Measurements from ENCODE around the gene TXN. TPM values are rescaled to one million over a fixed set of nuclear protein-coding genes. Genes with fewer than 3 reads are reported as not detected.

Gene TXN
- total and polyA plus RNA-seq, 2 of the 4 experiments (the other 2 are of a cell fraction), result 277 to 578 TPM

- Histone ChIP-seq H4K20me1 (ENCODE audit: insufficient read depth, low read length) (no peaks in the 10 kb centered on the region), H2AK5ac (ENCODE audit: low read depth, low read length) (no peak overlapping the region), H3K4ac (ENCODE audit: low read depth, low read length) (no peak overlapping the region), H2BK5ac (ENCODE audit: low read depth, low read length, poor library complexity, severe bottlenecking) (no peak overlapping the region), H2AFZ (replicated peaks; ENCODE audit: low read length, poor library complexity) (no peak overlapping the region), H4K5ac (ENCODE audit: low read depth, low read length) (no peak overlapping the region), H2BK15ac (ENCODE audit: low read depth, low read length) (no peak overlapping the region), H3K4me3 (ENCODE audit: insufficient read depth, low read depth, low read length) (no peak overlapping the region), H3K14ac (replicated peaks; ENCODE audit: low read depth, low read length) (no peak overlapping the region), H3K4me2 (ENCODE audit: low read depth, low read length) (no peak overlapping the region), H3K56ac (ENCODE audit: extremely low read depth, insufficient read depth, low read length) (no peak overlapping the region), H3K9ac (ENCODE audit: low read depth, low read length) (no peak overlapping the region), H3K27ac (ENCODE audit: insufficient read depth, low read length) (no peak overlapping the region), H2BK120ac (ENCODE audit: low read depth, low read length) (no peak overlapping the region), H4K8ac (ENCODE audit: low read depth in 2 of 2, low read length in 2 of 2) (no peak overlapping the region), H3K36me3 (ENCODE audit: control insufficient read depth, insufficient read depth, low read length) (no peaks in the 10 kb centered on the region), H2BK20ac (ENCODE audit: low read depth, low read length) (no peak overlapping the region), H3K4me1 (ENCODE audit: control insufficient read depth, insufficient read depth, low read length) (no peaks in the 10 kb centered on the region), H2AK9ac (replicated peaks; ENCODE audit: low read depth, low read length, poor library complexity) (no peak overlapping the region), H3K9me3 (ENCODE audit: control insufficient read depth, insufficient read depth, low read length) (no peaks in the 10 kb centered on the region), H3K27me3 (ENCODE audit: control insufficient read depth, insufficient read depth, low read length) (peaks cover 8% of the 10 kb centered on the region; the same call in 1 of the 2 replicates), H3K18ac (ENCODE audit: low read depth, low read length) (no peak overlapping the region), H3K23ac (ENCODE audit: low read depth, low read length) (no peak overlapping the region), H4K91ac (ENCODE audit: insufficient read depth, low read depth, low read length) (no peak overlapping the region), H3K9me1 (ENCODE audit: insufficient read depth, low read length) (no peaks in the 10 kb centered on the region), H3K79me1 (ENCODE audit: low read depth in 1 of 2, low read length in 2 of 2) (no peaks in the 10 kb centered on the region)
- POLR2A ChIA-PET (ENCODE audit: unreplicated experiment), result no interaction called here
- dilution Hi-C loops (cut with HindIII; ENCODE audit: low sequenced_read_pairs, unreplicated experiment), result no loop called here
- TF ChIP-seq MAZ (IDR thresholded peaks at IDR 0.05; ENCODE audit: borderline replicate concordance, low read depth, low read length) (no peak), RAD21 (IDR thresholded peaks at IDR 0.05; ENCODE audit: low read length) (no peak), MXI1 (IDR thresholded peaks at IDR 0.05; ENCODE audit: borderline replicate concordance, low read depth, low read length) (no peak), POLR2A (IDR thresholded peaks at IDR 0.05; ENCODE audit: low read depth, low read length) (no peak), RCOR1 (IDR thresholded peaks at IDR 0.05; ENCODE audit: insufficient replicate concordance, low read length) (no peak), NFE2L2 (IDR thresholded peaks at IDR 0.05; ENCODE audit: low read depth, low read length) (no peak)
- TF ChIP-seq, protein P1, sequence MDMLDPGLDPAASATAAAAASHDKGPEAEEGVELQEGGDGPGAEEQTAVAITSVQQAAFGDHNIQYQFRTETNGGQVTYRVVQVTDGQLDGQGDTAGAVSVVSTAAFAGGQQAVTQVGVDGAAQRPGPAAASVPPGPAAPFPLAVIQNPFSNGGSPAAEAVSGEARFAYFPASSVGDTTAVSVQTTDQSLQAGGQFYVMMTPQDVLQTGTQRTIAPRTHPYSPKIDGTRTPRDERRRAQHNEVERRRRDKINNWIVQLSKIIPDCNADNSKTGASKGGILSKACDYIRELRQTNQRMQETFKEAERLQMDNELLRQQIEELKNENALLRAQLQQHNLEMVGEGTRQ (IDR thresholded peaks at IDR 0.05; ENCODE audit: low read depth, low read length), result no peak
- TF ChIP-seq, protein P2, sequence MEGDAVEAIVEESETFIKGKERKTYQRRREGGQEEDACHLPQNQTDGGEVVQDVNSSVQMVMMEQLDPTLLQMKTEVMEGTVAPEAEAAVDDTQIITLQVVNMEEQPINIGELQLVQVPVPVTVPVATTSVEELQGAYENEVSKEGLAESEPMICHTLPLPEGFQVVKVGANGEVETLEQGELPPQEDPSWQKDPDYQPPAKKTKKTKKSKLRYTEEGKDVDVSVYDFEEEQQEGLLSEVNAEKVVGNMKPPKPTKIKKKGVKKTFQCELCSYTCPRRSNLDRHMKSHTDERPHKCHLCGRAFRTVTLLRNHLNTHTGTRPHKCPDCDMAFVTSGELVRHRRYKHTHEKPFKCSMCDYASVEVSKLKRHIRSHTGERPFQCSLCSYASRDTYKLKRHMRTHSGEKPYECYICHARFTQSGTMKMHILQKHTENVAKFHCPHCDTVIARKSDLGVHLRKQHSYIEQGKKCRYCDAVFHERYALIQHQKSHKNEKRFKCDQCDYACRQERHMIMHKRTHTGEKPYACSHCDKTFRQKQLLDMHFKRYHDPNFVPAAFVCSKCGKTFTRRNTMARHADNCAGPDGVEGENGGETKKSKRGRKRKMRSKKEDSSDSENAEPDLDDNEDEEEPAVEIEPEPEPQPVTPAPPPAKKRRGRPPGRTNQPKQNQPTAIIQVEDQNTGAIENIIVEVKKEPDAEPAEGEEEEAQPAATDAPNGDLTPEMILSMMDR (conservative IDR thresholded peaks at IDR 0.05; ENCODE audit: low read depth, low read length), result no peak
- 95% methylated on average over 4 of the region's 28 CpGs; no CpG with 5 or more reads in 1 of the 2 experiments for WGBS, 2 experiments (ENCODE audit: extremely low coverage in 2 of 2, insufficient read length in 1 of 2)
- DNase-seq, result no peak
- CTCF ChIA-PET, result no interaction called here
- intact Hi-C loops (cut with micrococcal nuclease), result no loop called here
- in situ Hi-C loops (cut with MboI; ENCODE audit: low sequenced_read_pairs), result loop anchor here (25.0 kb wide), 1 partner anchor 320 kb away; no protein-coding TSS in a partner anchor
- BruUV-seq (replicated peaks), result no TSS peak
- no peak for ATAC-seq (ENCODE audit: low read depth)
These were observed 35.7 kb upstream of the TXN start for GRCh38 chr9:110291921-110292557.

All from IMR-90 (cell line).